OCI-LY7 (cell line): ENCODE measurements around the gene NEK4. TPM values are rescaled to one million over a fixed set of nuclear protein-coding genes. Genes with fewer than 3 reads are reported as not detected.

ENCODE experiments used
- BruUV-seq: library from RNA; stranded (reverse); fragments of 400-500 nt; replicated peaks from 2 replicates; lab custom pipeline; 2021; lab: Mats Ljungman, UMichigan
- CTCF ChIA-PET: fragments of 300-600 bp; sonication (Branson Sonifier 250); formaldehyde crosslinking; loops from one replicate; lab custom pipeline; 2022; ENCODE audit warnings: antibody characterized with exemption; ENCODE audit not compliant: unreplicated experiment; lab: Charles Lee
- POLR2A ChIA-PET: fragments of 300-600 bp; sonication (Branson Sonifier 250); formaldehyde crosslinking; loops from one replicate; lab custom pipeline; 2022; ENCODE audit warnings: antibody characterized with exemption; lab: Charles Lee
- DNase-seq: peaks from one replicate; pipeline ENCODE4 v3.0.0-alpha.2; 2015; ENCODE audit warnings: low spot score
- H2AFZ ChIP-seq: fragments of 200-600 bp; sonication (generic), shearing (Covaris generic); 2 replicates; pipeline ENCODE4 v1.6.1; 2014; ENCODE audit warnings: mild to moderate bottlenecking, antibody characterized with exemption, low read length, moderate library complexity
- H3K27ac ChIP-seq: fragments of 200-600 bp; sonication (generic); 2 replicates; pipeline ENCODE4 v1.5.1; 2014; ENCODE audit warnings: mixed run types, low read depth, mild to moderate bottlenecking, moderate library complexity, low read length, inconsistent platforms; ENCODE audit not compliant: poor library complexity, severe bottlenecking
- H3K36me3 ChIP-seq: fragments of 200-600 bp; sonication (generic); 2 replicates; pipeline ENCODE4 v1.6.1; 2014; ENCODE audit warnings: mild to moderate bottlenecking, antibody characterized with exemption, low read length, moderate library complexity, mixed read lengths; ENCODE audit not compliant: insufficient read depth
- H3K4me1 ChIP-seq: fragments of 200-600 bp; sonication (generic); 2 replicates; pipeline ENCODE4 v1.5.1; 2014; ENCODE audit warnings: mild to moderate bottlenecking, low read length; ENCODE audit not compliant: insufficient read depth, poor library complexity, severe bottlenecking
- H3K4me2 ChIP-seq: fragments of 200-600 bp; sonication (generic); 2 replicates; pipeline ENCODE4 v1.6.1; 2014; ENCODE audit warnings: mild to moderate bottlenecking, low read length
- H3K4me3 ChIP-seq: fragments of 200-600 bp; sonication (generic); 2 replicates; pipeline ENCODE4 v1.5.1; 2014; ENCODE audit warnings: mild to moderate bottlenecking, low read depth, low read length; ENCODE audit not compliant: poor library complexity, severe bottlenecking
- H3K79me2 ChIP-seq: fragments of 200-600 bp; sonication (generic); 2 replicates; pipeline ENCODE4 v1.6.1; 2016; ENCODE audit warnings: low read depth, mild to moderate bottlenecking, low read length, moderate library complexity, mixed read lengths; ENCODE audit not compliant: insufficient read depth
- H3K9me2 ChIP-seq: fragments of 200-600 bp; sonication (generic); 2 replicates; pipeline ENCODE4 v1.6.1; 2016; ENCODE audit warnings: mild to moderate bottlenecking, low read length, mixed read lengths; ENCODE audit not compliant: insufficient read depth
- H3K9me3 ChIP-seq: fragments of 200-600 bp; sonication (generic); 2 replicates; pipeline ENCODE4 v1.6.1; 2014; ENCODE audit warnings: mild to moderate bottlenecking, mixed run types, low read length, mixed read lengths
- H4K20me1 ChIP-seq: fragments of 200-600 bp; sonication (generic); 2 replicates; pipeline ENCODE4 v1.6.1; 2014; ENCODE audit warnings: mild to moderate bottlenecking, antibody characterized with exemption, low read length, moderate library complexity, mixed read lengths; ENCODE audit not compliant: insufficient read depth
- EZH2phosphoT487 ChIP-seq: fragments of 200-600 bp; sonication (generic); IDR thresholded peaks from 2 replicates; pipeline ENCODE4 v1.6.1; 2018; ENCODE audit warnings: low read depth, borderline replicate concordance, mild to moderate bottlenecking, mixed run types, antibody characterized with exemption, low read length, moderate library complexity, mixed read lengths
- intact Hi-C: fragments of 100-400 bp; cut with micrococcal nuclease; formaldehyde crosslinking; loops from one replicate; pipeline ENCODE4 v1.10.0; 2022; ENCODE audit not compliant: unreplicated experiment
- total RNA-seq, 2 experiments: library from RNA; depleted of rRNA in 1 of 2; stranded (reverse); fragments of >200 nt in 1 of 2; shearing (Covaris generic) in 1 of 2; gene quantifications; 2 replicates each; pipeline ENCODE4 v1.2.3, GENCODE V29; 2014 to 2022
- TF ChIP-seq, protein P1 (sequence below): fragments of 200-600 bp; sonication (generic); conservative IDR thresholded peaks from 2 replicates; pipeline ENCODE4 v1.5.1; 2014; ENCODE audit warnings: mild to moderate bottlenecking, antibody characterized with exemption, low read length, moderate library complexity, mixed read lengths

Gene NEK4
- total RNA-seq, 2 experiments from 2014 or later: 27.5 to 38.6 TPM

DNA sequence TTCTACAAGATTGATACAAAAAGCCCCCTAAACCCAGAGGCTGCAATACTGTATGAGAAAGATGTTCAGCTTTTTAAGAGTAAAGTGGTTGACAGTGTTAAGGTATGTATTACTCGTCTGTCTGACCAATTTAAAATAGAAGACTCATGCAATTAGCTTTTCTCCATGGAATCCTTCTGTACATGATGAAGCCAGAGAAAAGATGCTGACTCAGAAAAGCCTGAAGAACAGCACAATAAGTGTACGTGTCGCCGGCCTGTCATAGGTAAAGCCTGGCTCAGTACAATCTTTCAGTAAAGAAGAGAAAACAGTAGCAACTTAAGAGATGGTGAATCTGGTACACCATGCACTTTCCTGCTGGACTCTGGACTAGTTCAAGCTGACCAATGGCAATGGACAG lies 16.4 kb downstream of the NEK4 start:
- ChIA-PET POLR2A (no interaction called here), CTCF (no interaction called here)
- no peak for DNase-seq
- Histone ChIP-seq H3K4me2 (no peak overlapping the region), H3K9me2 (no peaks in the 10 kb centered on the region), H3K79me2 (no peaks in the 10 kb centered on the region), H3K4me3 (no peak overlapping the region), H3K27ac (no peak overlapping the region), H4K20me1 (no peaks in the 10 kb centered on the region), H3K9me3 (no peaks in the 10 kb centered on the region), H3K36me3 (peaks cover 74% of the 10 kb centered on the region), H3K4me1 (no peaks in the 10 kb centered on the region), H2AFZ (no peak overlapping the region)
- no TSS peak for BruUV-seq
- intact Hi-C loops: no loop called here
- TF ChIP-seq, protein P1, sequence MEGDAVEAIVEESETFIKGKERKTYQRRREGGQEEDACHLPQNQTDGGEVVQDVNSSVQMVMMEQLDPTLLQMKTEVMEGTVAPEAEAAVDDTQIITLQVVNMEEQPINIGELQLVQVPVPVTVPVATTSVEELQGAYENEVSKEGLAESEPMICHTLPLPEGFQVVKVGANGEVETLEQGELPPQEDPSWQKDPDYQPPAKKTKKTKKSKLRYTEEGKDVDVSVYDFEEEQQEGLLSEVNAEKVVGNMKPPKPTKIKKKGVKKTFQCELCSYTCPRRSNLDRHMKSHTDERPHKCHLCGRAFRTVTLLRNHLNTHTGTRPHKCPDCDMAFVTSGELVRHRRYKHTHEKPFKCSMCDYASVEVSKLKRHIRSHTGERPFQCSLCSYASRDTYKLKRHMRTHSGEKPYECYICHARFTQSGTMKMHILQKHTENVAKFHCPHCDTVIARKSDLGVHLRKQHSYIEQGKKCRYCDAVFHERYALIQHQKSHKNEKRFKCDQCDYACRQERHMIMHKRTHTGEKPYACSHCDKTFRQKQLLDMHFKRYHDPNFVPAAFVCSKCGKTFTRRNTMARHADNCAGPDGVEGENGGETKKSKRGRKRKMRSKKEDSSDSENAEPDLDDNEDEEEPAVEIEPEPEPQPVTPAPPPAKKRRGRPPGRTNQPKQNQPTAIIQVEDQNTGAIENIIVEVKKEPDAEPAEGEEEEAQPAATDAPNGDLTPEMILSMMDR: no peak
- TF ChIP-seq EZH2phosphoT487: no peak

DNA sequence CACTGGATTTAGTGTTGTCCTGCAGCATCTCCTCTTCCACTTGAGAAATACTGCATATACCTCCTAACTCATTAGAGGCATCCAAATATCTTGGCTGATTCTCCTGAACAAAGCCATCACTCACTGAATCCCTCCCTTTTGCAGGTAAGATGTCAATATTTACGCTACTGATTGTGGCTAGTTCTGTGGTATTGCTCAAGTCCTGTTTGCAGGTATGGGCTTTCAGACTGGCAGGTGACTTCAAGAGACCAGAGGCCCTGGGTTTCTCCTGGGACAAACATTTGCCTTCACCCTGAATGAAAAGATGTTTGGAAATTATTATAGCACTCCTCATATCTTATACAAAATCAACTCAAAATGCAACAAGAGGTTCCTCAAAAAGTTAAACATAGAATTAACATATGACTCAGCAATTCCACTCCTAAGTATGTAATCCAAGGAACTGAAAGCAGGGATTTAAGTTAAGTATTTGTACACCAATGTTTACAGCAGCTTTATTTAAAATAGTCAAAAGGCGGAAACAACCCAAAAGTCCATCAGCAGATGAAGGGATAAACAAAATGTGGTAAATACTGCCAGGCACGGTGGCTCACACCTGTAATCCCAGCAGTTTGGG lies 18.6 kb downstream of the NEK4 start:
- no peak overlapping the region for H3K4me2 ChIP-seq
- no peak overlapping the region for H3K27ac ChIP-seq
- no peaks in the 10 kb centered on the region for H3K4me1 ChIP-seq
- H3K79me2 ChIP-seq: no peaks in the 10 kb centered on the region
- intact Hi-C loops: no loop called here
- H3K9me3 ChIP-seq: no peaks in the 10 kb centered on the region
- H4K20me1 ChIP-seq: no peaks in the 10 kb centered on the region
- TF ChIP-seq, protein P1: no peak
- no peak for TF ChIP-seq EZH2phosphoT487
- H3K4me3 ChIP-seq: no peak overlapping the region
- CTCF ChIA-PET: no interaction called here
- no peak overlapping the region for H2AFZ ChIP-seq
- no peak for DNase-seq
- H3K9me2 ChIP-seq: no peaks in the 10 kb centered on the region
- BruUV-seq: no TSS peak
- H3K36me3 ChIP-seq: peaks cover 73% of the 10 kb centered on the region
- POLR2A ChIA-PET: interaction anchor here (0.7 kb wide), 1 partner anchor 251 kb away, joined by 5 read pairs; no protein-coding TSS in a partner anchor

DNA sequence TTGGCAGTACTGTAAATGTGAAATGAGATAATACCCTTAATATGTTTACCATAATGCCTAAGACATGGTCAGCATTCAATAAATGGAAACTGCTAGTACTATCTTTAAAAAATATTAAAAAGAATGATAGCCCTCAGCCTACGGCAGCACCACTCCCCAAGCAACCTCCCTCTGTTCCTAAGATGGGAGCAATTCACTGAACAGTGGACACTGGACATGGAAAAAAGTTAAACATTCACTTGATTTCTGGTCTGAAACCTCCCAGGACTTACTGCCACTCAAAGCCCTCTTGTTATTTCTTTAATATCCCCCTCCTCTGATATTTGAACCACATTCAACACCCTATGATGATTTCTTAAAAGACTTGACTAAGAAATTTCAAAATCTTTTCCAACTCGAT lies 27.0 kb downstream of the NEK4 start:
- DNase-seq: no peak
- intact Hi-C loops: loop anchor here (2.0 to 5.0 kb wide), 2 partner anchors 77 to 329 kb away; no protein-coding TSS in a partner anchor
- TF ChIP-seq, protein P1: no peak
- BruUV-seq: no TSS peak
- Histone ChIP-seq H2AFZ (no peak overlapping the region), H3K79me2 (no peaks in the 10 kb centered on the region), H3K4me2 (no peak overlapping the region), H4K20me1 (no peaks in the 10 kb centered on the region), H3K9me2 (no peaks in the 10 kb centered on the region), H3K4me3 (no peak overlapping the region), H3K27ac (no peak overlapping the region), H3K4me1 (no peaks in the 10 kb centered on the region), H3K36me3 (peaks cover 84% of the 10 kb centered on the region), H3K9me3 (no peaks in the 10 kb centered on the region)
- POLR2A ChIA-PET: interaction anchor here (0.6 to 1.1 kb wide), 2 partner anchors 15 to 27 kb away, joined by 3 to 6 read pairs; partner anchors contain the start of gene NEK4
- CTCF ChIA-PET: no interaction called here
